ENCODE measurements around the gene UBR4. TPM values are rescaled to one million over a fixed set of nuclear protein-coding genes. Genes with fewer than 3 reads are reported as not detected.

UBR4 gene
- polyA plus RNA-seq, 1 donor from 2014 or later, result 49.7 TPM

DNA sequence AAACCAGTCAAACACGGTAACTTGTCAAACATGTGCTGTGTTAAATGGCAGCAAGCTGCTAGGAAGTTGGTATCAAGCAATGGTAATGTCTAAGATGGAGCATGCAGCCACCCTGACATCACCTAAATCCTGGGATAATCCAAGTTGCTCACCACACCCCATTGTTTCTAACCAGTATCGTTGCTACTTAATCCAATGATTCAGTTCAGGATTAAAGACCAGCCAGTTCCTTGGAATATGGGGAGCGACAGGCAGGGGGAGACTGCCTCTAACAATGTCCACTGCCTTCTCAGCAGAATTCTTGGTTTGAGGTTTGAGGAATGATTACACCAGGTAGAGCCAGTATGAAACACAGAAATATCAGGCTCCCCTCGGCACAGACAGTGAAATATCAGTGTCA is 131.5 kb downstream of the UBR4 start:
- H3K4me3 ChIP-seq (ENCODE audit: low read length), result no peak overlapping the region
- no peak overlapping the region for H3K27ac ChIP-seq (ENCODE audit: low read length)
- H3K4me2 ChIP-seq (ENCODE audit: low read length), result no peak overlapping the region
- H4K20me1 ChIP-seq (ENCODE audit: insufficient read depth), result no peaks in the 10 kb centered on the region
- no peaks in the 10 kb centered on the region for H3K79me2 ChIP-seq (replicated peaks; ENCODE audit: insufficient read depth, low read length)
- H3F3A ChIP-seq (ENCODE audit: insufficient read depth, low read length, poor library complexity, severe bottlenecking), result no peaks in the 10 kb centered on the region
- H3K9me2 ChIP-seq (ENCODE audit: insufficient read depth, low read length), result no peaks in the 10 kb centered on the region
- TF ChIP-seq, protein P1, sequence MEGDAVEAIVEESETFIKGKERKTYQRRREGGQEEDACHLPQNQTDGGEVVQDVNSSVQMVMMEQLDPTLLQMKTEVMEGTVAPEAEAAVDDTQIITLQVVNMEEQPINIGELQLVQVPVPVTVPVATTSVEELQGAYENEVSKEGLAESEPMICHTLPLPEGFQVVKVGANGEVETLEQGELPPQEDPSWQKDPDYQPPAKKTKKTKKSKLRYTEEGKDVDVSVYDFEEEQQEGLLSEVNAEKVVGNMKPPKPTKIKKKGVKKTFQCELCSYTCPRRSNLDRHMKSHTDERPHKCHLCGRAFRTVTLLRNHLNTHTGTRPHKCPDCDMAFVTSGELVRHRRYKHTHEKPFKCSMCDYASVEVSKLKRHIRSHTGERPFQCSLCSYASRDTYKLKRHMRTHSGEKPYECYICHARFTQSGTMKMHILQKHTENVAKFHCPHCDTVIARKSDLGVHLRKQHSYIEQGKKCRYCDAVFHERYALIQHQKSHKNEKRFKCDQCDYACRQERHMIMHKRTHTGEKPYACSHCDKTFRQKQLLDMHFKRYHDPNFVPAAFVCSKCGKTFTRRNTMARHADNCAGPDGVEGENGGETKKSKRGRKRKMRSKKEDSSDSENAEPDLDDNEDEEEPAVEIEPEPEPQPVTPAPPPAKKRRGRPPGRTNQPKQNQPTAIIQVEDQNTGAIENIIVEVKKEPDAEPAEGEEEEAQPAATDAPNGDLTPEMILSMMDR (IDR thresholded peaks at IDR 0.05; ENCODE audit: poor library complexity, severe bottlenecking), result no peak
- TF ChIP-seq RAD21 (conservative IDR thresholded peaks at IDR 0.05) (no peak), POLR2AphosphoS5 (IDR thresholded peaks at IDR 0.05) (no peak)
- no peak overlapping the region for H3K9ac ChIP-seq (ENCODE audit: low read length)
- no peak overlapping the region for H2AFZ ChIP-seq (ENCODE audit: low read depth, low read length)
- no peaks in the 10 kb centered on the region for H3K27me3 ChIP-seq (ENCODE audit: insufficient read depth, low read depth, low read length)
- H3K9me3 ChIP-seq (ENCODE audit: low read length), result no peaks in the 10 kb centered on the region
- H3K36me3 ChIP-seq (ENCODE audit: insufficient read depth, low read length), result no peaks in the 10 kb centered on the region

DNA sequence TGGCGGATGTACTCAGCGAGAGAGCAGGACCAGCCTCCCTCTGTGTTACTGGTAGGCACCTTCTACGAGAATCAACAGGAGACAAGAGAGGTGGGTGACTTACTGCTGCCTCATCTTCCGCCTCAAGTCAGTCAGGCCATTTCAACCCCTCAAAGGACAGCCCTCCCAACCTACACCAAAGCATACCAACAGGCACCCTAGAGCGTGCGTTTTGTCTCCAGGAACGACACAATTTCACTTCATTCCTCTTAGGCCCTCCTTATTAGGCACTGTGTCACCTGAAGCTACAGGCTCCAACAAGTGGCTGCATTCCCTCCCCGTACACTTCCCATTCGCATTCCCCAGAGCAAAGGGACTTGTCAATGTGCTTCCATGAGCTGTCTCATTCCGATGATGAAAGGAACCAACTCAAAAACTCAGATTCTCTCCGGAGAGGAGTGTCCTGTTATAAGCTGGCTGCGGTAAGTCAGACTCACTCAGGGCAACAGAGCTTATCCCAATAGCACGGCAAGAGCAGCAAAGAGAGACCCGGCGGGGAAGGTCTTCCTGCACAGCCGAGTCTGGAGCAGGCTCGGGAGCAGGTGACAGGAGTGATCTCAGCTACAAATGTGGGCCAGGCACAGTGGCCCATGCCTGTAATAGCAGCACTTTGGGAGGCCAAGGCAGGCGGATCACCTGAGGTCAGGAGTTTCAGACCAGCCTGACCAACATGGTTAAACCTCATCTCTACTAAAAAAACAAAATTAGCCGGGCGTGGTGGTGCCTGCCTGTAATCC is 133.0 kb downstream of the UBR4 start:
- H2AFZ ChIP-seq (ENCODE audit: low read depth, low read length), result no peak overlapping the region
- no peak overlapping the region for H3K9ac ChIP-seq (ENCODE audit: low read length)
- no peak overlapping the region for H3K27ac ChIP-seq (ENCODE audit: low read length)
- H3K36me3 ChIP-seq (ENCODE audit: insufficient read depth, low read length), result no peaks in the 10 kb centered on the region
- H3K9me2 ChIP-seq (ENCODE audit: insufficient read depth, low read length), result no peaks in the 10 kb centered on the region
- H3K4me3 ChIP-seq (ENCODE audit: low read length), result no peak overlapping the region
- H3K4me2 ChIP-seq (ENCODE audit: low read length), result no peak overlapping the region
- no peaks in the 10 kb centered on the region for H4K20me1 ChIP-seq (ENCODE audit: insufficient read depth)
- no peaks in the 10 kb centered on the region for H3K9me3 ChIP-seq (ENCODE audit: low read length)
- TF ChIP-seq POLR2AphosphoS5 (IDR thresholded peaks at IDR 0.05) (no peak), SMC3 (conservative IDR thresholded peaks at IDR 0.05; ENCODE audit: poor library complexity) (no peak), TAF1 (IDR thresholded peaks at IDR 0.05; ENCODE audit: low read depth) (no peak), EZH2 (IDR thresholded peaks at IDR 0.05; ENCODE audit: borderline replicate concordance, insufficient read depth, low read length, poor library complexity, severe bottlenecking) (no peak), RAD21 (conservative IDR thresholded peaks at IDR 0.05) (no peak), EP300 (conservative IDR thresholded peaks at IDR 0.05; ENCODE audit: poor library complexity, severe bottlenecking) (no peak), MXI1 (conservative IDR thresholded peaks at IDR 0.05; ENCODE audit: poor library complexity, severe bottlenecking) (no peak)
- TF ChIP-seq, protein P1 (IDR thresholded peaks at IDR 0.05; ENCODE audit: poor library complexity, severe bottlenecking), result no peak
- TF ChIP-seq, protein P2, sequence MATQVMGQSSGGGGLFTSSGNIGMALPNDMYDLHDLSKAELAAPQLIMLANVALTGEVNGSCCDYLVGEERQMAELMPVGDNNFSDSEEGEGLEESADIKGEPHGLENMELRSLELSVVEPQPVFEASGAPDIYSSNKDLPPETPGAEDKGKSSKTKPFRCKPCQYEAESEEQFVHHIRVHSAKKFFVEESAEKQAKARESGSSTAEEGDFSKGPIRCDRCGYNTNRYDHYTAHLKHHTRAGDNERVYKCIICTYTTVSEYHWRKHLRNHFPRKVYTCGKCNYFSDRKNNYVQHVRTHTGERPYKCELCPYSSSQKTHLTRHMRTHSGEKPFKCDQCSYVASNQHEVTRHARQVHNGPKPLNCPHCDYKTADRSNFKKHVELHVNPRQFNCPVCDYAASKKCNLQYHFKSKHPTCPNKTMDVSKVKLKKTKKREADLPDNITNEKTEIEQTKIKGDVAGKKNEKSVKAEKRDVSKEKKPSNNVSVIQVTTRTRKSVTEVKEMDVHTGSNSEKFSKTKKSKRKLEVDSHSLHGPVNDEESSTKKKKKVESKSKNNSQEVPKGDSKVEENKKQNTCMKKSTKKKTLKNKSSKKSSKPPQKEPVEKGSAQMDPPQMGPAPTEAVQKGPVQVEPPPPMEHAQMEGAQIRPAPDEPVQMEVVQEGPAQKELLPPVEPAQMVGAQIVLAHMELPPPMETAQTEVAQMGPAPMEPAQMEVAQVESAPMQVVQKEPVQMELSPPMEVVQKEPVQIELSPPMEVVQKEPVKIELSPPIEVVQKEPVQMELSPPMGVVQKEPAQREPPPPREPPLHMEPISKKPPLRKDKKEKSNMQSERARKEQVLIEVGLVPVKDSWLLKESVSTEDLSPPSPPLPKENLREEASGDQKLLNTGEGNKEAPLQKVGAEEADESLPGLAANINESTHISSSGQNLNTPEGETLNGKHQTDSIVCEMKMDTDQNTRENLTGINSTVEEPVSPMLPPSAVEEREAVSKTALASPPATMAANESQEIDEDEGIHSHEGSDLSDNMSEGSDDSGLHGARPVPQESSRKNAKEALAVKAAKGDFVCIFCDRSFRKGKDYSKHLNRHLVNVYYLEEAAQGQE (IDR thresholded peaks at IDR 0.05; ENCODE audit: borderline replicate concordance), result no peak
- no peaks in the 10 kb centered on the region for H3K79me2 ChIP-seq (replicated peaks; ENCODE audit: insufficient read depth, low read length)
- H3K27me3 ChIP-seq (ENCODE audit: insufficient read depth, low read depth, low read length), result no peaks in the 10 kb centered on the region
- no peaks in the 10 kb centered on the region for H3F3A ChIP-seq (ENCODE audit: insufficient read depth, low read length, poor library complexity, severe bottlenecking)
